ENCODE data around the gene GOLGB1. TPM values are rescaled to one million over a fixed set of nuclear protein-coding genes. Genes with fewer than 3 reads are reported as not detected.
"Not testable (repeated sequence)": the region's sequence is repeated elsewhere in the genome, so short reads cannot be mapped to it uniquely, and the experiment has no call there.

GOLGB1 gene
- total RNA-seq, 1 donor from 2014 or later: 56.5 TPM

DNA sequence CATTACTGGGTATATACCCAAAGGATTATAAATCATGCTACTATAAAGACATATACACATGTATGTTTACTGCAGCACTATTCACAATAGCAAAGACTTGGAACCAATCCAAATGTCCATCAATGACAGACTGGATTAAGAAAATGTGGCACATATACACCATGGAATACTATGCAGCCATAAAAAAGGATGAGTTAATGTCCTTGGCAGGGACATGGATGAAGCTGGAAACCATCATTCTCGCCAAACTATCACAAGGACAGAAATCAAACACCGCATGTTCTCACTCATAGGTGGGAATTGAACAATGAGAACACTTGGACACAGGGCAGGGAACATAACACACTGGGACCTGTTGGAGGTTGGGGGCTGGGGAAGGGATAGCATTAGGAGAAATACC, 6.4 kb downstream of the GOLGB1 start:
- not testable (repeated sequence) for DNase-seq (ENCODE audit: low spot score)

DNA sequence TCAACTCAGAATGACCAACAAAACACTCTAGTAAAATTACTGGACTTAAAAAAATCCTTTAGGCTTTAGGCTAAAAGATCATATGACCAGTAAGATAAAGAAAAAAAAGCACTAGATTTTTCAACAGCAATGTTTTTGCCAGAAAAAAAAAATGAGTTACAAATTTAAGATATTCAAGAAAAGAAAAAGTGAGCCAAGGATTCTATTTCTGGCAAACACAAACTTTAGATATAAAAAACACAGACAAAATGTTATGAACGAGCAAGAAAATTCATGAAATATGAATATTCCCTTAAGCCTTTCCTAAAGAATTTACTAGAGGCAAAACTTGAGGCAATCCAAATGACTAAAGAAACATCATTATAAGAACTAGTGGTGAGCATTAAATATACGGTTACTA, 8.6 kb downstream of the GOLGB1 start:
- no peak for DNase-seq (ENCODE audit: low spot score)

DNA sequence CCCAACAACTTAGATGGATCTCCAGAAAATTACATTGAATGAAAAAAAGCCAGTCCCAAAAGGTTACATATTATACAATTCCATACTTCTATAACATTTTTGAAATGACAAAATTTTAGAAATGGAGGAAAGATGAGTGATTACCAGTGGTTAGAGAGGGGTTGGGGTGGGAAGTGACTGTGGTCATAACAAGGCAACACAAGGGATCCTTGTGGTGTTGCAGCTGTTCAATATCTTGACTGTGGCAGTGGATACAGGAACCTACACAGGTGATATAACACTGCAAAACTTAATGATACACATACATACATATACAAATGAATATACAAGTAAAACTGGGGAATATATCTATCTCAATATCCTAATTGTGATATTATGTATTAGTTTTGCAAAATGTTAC, 9.6 kb downstream of the GOLGB1 start:
- DNase-seq (ENCODE audit: low spot score): no peak

DNA sequence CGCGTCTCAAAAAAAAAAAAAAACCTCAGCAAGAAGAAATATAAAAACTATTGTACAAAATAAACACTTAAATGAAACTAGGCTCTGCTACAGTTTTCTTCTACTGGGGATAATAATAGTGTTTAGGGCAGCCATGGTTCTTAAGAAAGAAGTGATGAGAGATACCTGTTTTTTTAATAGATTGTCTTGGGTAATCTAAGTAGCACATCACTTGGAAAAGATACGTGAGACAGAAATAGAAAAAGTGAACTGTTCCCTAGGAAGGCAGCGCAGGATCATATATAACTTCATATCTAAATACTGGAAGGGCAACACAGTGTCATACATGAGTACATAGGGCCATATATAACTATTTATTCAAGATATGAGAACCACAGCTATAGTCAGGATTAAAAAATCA, 11.9 kb downstream of the GOLGB1 start:
- no peak for DNase-seq (ENCODE audit: low spot score)

DNA sequence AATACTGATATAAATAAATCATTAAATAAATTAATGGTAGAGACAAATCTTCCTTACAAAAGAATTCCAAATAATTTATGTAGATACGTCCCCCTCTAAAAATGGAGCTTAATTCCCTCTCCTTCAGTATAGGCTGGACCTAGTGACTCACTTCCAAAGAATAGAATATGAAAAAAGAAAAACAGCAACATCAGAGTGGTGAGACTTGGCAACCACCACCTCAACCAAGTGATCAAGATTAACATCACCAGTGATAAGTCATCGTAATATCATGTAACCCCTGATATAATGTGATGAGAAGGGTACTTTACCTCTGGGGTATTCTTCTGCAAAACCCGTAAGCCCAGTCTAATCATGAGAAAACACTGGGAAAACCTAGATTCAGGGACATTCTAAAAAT, 13.4 kb downstream of the GOLGB1 start:
- no peak for DNase-seq (ENCODE audit: low spot score)

DNA sequence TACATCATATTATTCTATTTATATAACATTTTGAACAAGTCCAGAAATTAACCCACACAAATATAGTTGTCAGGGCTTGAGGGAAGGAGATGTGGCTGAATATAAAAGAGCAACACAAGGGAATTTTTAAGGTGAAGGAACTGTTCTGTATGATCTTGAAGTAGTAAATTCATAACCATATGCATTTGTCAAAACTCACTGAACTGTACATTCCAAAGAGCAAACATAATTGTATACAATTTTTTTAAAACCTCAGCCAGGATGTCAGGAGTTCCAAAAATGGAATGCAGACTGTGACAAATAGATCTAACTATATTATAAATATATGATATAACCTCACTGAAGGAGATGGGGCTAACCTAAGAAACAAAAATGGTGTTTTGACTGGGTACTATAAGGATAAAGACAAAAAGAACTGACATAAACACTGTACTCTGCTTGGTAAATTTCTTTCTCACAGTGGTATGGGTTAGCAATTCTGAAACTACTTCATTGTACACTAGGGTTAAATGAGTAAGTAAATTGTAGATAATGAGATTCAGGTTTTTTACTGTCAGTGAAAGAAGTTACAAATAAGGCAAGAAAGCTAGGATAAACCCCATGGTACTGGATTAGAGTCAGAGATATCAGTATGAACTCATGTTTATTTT, 14.4 kb downstream of the GOLGB1 start:
- DNase-seq (ENCODE audit: low spot score): no peak

DNA sequence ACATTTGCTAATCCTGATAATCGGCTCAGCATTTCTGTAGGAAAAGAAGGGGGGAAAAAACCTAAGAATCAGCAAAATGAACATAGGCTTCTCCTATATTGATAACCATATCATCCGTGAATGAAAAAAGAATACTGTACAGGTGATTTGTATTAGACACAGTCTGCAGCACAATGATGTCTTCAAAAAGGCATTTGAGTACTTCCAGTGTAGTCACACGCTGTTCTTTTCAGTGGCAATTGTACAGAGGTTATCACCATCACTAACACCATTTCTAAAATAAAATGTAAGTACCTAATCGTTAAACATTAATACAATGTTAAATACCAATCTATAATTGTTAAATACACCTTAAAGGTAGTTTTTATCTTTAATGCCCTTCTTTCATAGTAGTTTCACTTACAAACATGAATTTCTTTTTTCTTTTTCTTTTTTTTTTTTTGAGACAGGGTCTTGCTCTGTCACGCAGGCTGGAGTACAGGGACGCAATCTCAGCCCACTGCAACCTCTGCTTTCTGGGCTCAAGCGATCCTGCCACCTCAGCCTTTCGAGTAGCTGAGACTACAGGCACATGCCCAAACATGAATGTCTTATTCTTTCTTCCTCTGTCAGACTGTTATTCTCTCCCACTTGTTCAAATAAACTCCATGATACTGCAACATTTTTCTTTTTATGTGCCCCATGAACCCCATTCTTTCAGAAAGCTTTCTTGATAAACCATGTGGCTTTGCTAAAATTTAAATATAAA, 18.4 kb downstream of the GOLGB1 start:
- no peak for DNase-seq (ENCODE audit: low spot score)

DNA sequence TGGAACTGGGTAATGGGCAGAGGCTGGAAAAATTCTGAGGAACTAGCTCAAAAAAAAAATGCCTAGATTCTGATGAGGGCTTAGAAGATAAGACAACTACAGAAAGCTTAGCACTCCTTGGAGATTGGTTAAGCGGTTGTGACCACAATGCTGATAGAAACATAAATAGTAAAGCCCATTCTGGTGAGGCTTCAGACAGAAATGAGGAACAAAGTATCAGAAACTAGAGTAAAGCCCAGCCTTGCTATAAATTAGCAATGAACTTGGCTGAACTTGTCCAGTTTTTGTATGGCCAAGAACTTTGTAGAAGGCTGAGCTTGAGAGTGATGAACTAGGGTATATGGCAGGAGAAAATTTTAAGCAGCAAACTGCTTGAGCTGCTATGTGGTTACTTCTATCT, 25.4 kb downstream of the GOLGB1 start:
- no peak for DNase-seq (ENCODE audit: low spot score)

DNA sequence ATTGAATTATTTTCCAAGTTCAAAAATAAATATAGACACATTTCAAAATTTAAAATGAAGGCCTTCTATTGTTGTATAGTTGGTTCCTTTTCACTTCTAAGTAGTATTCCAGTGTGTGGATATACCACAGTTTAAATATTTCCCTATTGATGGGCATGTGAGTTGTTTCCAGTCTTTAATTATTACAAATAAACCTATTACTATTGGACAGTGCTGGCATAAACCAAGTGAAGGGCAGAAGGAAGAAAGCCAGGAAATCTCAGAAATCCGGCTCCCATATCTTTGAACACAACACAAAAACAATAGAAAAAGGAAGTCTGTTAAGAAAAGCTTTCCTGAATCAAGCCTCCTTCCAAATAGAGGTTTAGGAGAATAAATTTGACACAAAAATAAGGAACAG, 26.1 kb downstream of the GOLGB1 start:
- DNase-seq (ENCODE audit: low spot score): no peak

DNA sequence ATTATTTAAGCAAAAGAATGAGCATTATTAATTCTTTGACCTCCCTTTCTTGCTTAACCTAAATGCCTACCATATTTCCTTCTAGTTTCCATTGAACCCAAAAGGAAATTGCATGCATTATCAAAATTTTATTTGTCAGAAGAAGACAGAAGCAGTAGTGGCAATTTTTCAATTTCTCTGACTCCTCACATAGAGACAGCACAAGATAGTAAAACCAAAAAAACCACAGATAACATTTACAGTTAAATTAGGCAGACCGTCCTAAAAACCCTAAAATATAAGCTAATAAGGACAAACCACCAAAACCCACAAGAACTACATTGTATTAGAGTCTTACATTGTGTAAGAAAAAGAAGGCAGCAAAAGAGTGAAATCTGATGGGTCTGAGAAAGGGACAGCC, 27.1 kb downstream of the GOLGB1 start:
- DNase-seq (ENCODE audit: low spot score): no peak

DNA sequence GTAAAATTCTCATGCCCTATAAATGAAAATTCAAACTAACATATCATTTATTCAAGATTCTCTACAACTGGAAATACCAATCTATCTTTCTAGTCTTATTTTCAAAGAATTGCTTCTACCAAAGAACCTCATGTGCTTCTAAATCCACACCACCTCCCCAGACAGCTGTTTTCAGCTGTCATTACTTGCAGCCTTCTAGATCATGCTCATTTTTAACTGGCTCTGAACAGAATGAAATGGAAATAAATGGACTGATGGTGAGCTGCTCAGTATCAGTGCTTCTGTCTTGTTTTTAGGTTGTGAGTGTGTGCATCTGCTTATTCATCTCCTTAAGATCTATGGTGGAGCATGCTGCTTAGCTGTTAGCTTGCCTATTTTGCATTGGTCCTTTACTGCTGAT, 29.4 kb downstream of the GOLGB1 start:
- DNase-seq (ENCODE audit: low spot score): no peak

DNA sequence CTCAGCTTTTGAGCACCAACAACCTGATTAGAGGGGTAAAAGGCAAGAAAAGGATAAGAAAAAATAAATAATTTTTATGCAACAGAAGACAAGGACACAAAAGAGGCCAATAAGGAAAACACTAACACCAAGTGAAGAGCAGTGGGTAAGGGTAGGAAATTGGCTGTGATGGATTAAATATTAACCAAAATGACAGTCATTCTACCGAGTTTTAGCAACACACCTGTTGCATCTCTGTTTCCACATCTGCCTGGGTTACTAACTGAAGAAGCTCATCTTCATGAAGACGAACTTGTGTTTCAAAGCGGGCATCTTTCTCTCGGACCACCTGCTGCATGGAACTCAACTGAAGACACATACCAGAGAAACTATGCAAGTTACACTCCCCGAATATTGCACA, 30.1 kb downstream of the GOLGB1 start:
- no peak for DNase-seq (ENCODE audit: low spot score)

DNA sequence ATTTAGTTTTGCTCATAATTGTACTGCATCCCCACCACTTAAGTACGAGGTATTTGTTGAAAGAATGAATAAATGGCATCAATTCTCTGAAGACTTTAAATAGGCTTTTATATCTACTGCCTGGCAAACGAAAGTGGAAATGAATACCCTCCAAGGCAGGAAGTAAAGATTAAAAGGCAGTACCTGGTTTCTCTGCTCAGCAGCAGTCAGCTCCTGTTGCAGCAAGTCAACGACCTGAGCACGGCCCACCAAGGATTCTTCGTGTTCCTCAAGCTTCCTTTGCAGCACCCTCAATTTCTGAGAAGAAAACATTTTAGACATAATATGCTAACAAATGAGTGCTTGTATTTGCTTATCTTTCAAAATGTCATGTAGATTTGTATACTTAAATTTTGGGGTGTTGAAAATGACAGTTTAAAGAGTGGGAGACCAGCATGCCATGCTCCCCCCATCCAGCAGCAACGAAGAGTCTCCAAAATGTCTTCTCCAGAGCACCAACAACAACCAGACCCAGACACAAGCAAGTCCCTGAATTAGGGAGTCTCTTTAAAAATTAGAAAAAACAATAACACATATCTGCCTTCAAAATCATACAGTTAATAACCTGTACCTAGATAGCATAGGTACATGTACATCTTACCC, 31.2 kb downstream of the GOLGB1 start:
- DNase-seq (ENCODE audit: low spot score): no peak

DNA sequence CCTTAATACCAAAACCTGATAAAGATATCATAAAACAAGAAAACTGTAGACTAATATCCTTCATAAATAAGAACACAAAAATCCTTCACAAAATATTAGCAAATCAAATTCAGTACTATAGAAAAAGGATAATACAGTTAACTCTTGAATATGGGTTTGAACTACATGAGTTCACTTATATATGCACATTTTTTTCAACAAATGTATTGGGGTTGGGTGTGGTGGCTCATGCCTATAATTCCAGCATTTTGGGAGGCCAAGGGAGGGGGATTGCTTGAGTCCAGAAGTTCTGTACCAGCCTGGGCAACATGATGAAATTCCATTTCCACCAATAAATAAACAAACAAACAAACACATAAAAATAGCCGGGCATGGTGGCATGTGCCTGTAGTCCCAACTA, 39.2 kb downstream of the GOLGB1 start:
- no peak for DNase-seq (ENCODE audit: low spot score)

DNA sequence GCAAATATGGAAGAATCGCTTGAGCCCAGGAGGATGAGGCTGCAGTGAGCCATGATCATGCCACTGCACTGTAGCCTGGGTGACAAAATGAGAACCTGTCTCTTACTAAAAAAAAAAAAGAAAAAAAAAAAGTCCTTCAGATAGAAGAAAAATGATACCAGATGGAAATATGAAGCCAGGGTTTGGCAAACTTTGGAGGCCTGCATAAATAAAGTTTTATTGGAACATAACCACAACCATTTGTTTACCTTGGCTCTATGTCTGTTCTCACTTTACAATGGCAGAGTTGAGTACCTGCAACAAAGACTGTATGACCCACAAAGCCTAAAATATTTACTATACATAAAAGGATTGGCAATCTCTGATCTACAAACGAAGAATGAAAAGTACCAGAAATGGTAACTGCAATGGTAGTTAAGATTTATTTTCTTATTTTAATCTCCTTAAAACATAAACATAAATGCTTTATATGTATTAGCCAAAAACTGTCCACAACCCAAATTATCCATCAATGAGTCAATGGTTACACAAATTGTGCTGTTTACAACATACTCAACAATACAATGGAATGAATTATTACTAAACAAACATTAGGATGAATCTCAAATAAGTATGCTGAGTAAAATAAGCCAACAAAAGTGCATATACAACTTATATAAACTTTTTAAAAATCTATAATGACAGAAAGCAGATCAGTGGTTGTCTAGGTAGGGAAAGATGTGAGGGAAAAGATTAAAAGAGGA, 41.8 kb downstream of the GOLGB1 start:
- no peak for DNase-seq (ENCODE audit: low spot score)

DNA sequence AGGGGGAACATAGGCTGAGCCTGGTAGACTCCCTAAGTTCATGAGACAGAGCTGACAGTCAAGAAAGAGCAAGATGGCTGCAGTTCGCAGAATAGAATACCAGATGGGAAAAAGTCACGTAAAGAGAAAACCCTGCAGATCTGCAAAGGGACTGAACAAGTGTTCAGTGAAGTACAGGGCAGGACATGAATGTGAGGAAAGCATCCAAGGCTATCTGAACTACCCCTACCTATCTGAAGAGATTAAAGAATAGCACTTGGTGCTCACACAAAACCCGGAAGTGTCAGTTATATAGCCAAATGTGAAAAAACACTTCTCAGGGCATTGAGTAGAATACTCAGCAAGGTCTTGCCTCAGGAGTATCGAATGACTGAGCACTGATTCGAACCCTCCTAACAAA, 44.0 kb downstream of the GOLGB1 start:
- DNase-seq (ENCODE audit: low spot score): no peak

DNA sequence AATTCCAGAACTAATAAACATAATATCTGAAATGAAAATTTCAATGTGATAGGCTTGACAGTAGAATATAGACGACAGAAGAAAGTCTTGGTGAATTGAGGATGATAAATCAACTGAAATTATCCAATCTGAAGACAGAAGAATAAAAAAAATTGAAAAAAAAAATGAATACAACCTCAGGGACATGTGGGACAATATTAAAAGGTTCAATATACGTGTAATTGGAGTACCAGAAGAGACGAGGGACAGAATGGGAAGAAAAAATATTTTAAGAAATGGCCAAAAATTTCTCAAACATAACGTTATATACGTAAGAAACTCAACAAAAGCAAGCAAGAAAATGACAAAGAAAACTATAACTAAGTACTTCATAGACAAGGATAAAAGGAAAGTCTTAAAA, 45.6 kb downstream of the GOLGB1 start:
- no peak for DNase-seq (ENCODE audit: low spot score)

DNA sequence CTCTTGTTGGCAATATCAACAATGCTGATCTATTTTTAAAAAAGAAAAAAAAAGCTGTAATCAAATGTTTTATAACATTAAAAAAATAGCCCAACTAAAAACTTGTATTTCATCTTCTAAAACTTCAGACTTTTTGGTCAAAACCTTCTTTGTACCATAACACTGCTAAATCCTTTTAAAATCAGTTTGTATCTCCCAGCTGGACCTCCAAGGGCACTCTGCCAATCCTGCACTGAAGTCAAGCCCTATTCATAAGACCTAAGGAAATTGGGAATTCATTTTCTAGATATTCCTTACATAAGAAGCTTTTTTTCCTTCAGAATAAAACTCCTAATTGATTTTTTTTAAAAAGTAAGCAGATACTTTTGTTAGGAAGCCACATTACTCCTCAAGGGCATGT, 50.6 kb downstream of the GOLGB1 start:
- no peak for DNase-seq (ENCODE audit: low spot score)

DNA sequence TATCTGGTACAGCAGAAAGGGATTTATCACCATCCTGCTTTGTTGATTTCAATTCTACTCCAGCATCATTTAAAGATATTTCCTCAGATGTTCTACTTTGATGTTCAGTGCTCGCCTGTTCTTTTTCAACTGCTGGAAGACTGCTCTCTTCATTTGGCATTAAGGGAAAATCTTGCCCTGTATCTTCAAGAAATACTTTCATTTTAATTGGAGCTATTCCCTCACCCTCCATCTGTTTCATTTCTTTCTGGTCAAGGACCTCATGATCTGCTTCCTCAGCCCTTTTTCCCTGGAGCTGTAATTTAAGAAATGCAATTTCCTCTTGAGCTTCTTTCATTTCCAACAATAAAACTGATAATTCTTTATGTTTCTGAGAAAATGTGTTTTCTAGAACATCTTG, 51.1 kb downstream of the GOLGB1 start:
- no peak for DNase-seq (ENCODE audit: low spot score)

DNA sequence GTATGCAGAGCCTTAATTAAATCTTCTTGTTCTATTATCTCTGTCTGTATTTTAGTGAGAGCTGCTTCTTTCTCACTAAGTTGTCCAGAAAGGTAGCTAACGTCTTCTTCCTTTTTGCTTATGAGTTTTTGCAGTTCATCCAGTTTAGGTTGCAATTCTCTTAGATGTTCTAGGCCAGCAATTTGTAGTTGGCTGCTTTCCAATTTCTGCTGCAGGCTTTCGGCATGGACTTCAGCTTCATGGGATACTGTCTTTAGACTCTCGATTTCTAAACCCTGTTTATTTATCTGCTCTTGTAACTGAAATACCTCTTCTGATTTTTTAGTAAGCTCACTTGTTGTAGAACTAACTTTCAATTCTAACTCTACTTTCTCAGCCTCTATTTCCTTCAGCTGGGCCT, 53.4 kb downstream of the GOLGB1 start:
- DNase-seq (ENCODE audit: low spot score): no peak

DNA sequence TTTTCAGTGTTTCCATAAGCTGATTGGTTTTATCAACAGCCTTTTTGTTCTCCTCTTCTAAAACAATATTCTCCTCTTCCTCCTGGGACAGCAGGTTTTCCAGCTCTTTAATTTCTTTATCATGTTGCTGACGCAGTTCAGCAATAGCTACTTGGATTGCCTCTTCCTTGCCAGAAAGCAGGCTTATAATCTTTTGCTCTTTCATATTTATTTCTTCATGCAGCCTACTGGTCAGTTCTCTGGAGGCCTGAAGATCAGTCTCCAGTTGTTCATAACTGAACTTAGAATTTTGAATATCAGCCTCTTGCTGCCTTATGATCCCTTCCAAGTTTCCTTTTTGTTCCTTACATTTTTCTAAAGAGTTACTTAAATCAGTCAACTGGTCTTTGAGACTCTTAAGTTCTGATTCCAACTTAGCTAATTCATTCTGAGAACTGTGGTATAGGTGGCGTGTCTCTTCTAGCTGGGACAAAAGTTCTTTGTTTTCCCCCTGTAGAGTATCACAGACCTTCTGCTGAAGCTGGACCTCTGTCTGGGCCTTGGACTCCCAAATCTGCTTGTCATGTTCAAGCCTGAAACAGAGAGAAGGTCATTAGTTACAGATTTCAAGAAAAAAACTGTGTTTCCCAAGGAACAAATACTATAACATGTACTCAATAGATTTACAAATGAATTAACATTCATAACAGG, 57.4 kb downstream of the GOLGB1 start:
- no peak for DNase-seq (ENCODE audit: low spot score)
